B cell (primary cell): Measurements from ENCODE around the gene TNIP1. TPM values are rescaled to one million over a fixed set of nuclear protein-coding genes. Genes with fewer than 3 reads are reported as not detected.

Experiments
- ATAC-seq: fragments of 200-7000 bp; cut with Tn5 transposase; one replicate; pipeline ENCODE4 v1.10.0; 2021; ENCODE audit warnings: low read depth, mild to moderate bottlenecking, moderate number of reproducible peaks, moderate library complexity
- CTCF ChIA-PET: fragments of 350-600 bp; sonication (Branson Sonifier 250); formaldehyde crosslinking; loops from one replicate; lab custom pipeline; 2021; ENCODE audit warnings: antibody characterized with exemption, inconsistent platforms; lab: Charles Lee
- POLR2A ChIA-PET: fragments of 350-600 bp; sonication (Branson Sonifier 250); formaldehyde crosslinking; loops from one replicate; lab custom pipeline; 2021; ENCODE audit warnings: antibody characterized with exemption; lab: Charles Lee
- DNase-seq: peaks from one replicate; pipeline ENCODE4 v3.0.0; 2013
- H2AFZ ChIP-seq: 2 replicates; pipeline ENCODE4 v1.6.1; 2012; ENCODE audit warnings: mild to moderate bottlenecking, low read depth, low read length; ENCODE audit not compliant: insufficient read depth, poor library complexity, severe bottlenecking
- H3K27ac ChIP-seq, 2 donors: 1 replicate in 1 of 2; 2 replicates in 1 of 2; pipeline ENCODE4 v1.5.1; 2012 to 2013; ENCODE audit warnings: low read length in 2 of 2, mild to moderate bottlenecking in 2 of 2, moderate library complexity in 1 of 2
- H3K27me3 ChIP-seq, 4 experiments: fragments of 200-600 bp in 1 of 4; sonication (generic) in 1 of 4; replicated peaks in 1 of 4; 1 replicate in 2 of 4; 2 replicates in 2 of 4; pipeline versions ENCODE4 v1.6.1 to v1.7.0; 2013 to 2016; ENCODE audit warnings: low read length in 3 of 4, mild to moderate bottlenecking in 2 of 4, mixed read lengths in 1 of 4, moderate library complexity in 1 of 4; ENCODE audit not compliant: insufficient read depth in 4 of 4, control insufficient read depth in 3 of 4; ENCODE audit errors: control extremely low read depth in 1 of 4
- H3K36me3 ChIP-seq, 2 experiments: replicated peaks in 1 of 2; 1 replicate in 1 of 2; 2 replicates in 1 of 2; pipeline versions ENCODE4 v1.6.1 to v1.7.1; 2013; ENCODE audit warnings: low read length in 1 of 2; ENCODE audit not compliant: insufficient read depth in 2 of 2, control insufficient read depth in 1 of 2; ENCODE audit errors: control extremely low read depth in 1 of 2, extremely low read depth in 1 of 2
- H3K4me1 ChIP-seq, 2 donors: fragments of 200-600 bp in 1 of 2; sonication (generic) in 1 of 2; 1 replicate in 1 of 2; 2 replicates in 1 of 2; pipeline versions ENCODE4 v1.5.1 to v1.6.1; 2013 to 2017; ENCODE audit warnings: low read length in 2 of 2; ENCODE audit not compliant: control insufficient read depth in 2 of 2, insufficient read depth in 2 of 2
- H3K4me2 ChIP-seq: replicated peaks from 2 replicates; pipeline ENCODE3; 2012; ENCODE audit warnings: mild to moderate bottlenecking, low read depth, low read length; ENCODE audit not compliant: poor library complexity, severe bottlenecking
- H3K4me3 ChIP-seq, 5 experiments: fragments of 200-600 bp in 1 of 5; sonication (generic) in 1 of 5; 1 replicate in 3 of 5; 2 replicates in 2 of 5; pipeline versions ENCODE4 v1.5.1 to v1.7.0; 2011 to 2016; ENCODE audit warnings: low read length in 4 of 5, mild to moderate bottlenecking in 4 of 5, low read depth in 2 of 5, control low read depth in 1 of 5, moderate library complexity in 1 of 5; ENCODE audit not compliant: insufficient read depth in 1 of 5; ENCODE audit errors: control extremely low read depth in 1 of 5, extremely low read depth in 1 of 5
- H3K79me2 ChIP-seq: fragments of 200-600 bp; sonication (generic); one replicate; pipeline ENCODE4 v1.6.0; 2016; ENCODE audit warnings: low read length; ENCODE audit not compliant: control insufficient read depth, insufficient read depth
- H3K9ac ChIP-seq: fragments of 200-600 bp; sonication (generic); 2 replicates; pipeline ENCODE4 v1.6.1; 2017; ENCODE audit warnings: mild to moderate bottlenecking, low read length, moderate library complexity
- H3K9me3 ChIP-seq, 3 donors: one replicate each; pipeline versions ENCODE4 v1.6.1 to v1.7.1; 2013; ENCODE audit warnings: low read length in 2 of 3; ENCODE audit not compliant: control insufficient read depth in 2 of 3, insufficient read depth in 1 of 3; ENCODE audit errors: control extremely low read depth in 1 of 3
- H4K20me1 ChIP-seq: 2 replicates; pipeline ENCODE4 v1.6.0; 2012; ENCODE audit warnings: mild to moderate bottlenecking, low read length; ENCODE audit not compliant: insufficient read depth, control insufficient read depth, poor library complexity, severe bottlenecking
- H3K27ac Mint-ChIP-seq: one replicate; pipeline ENCODE4 v1.8.0; 2021; ENCODE audit warnings: mixed read lengths
- H3K27me3 Mint-ChIP-seq: one replicate; pipeline ENCODE4 v1.8.0; 2021; ENCODE audit warnings: mixed read lengths
- H3K4me1 Mint-ChIP-seq: one replicate; pipeline ENCODE4 v1.8.0; 2021; ENCODE audit warnings: mixed read lengths
- H3K4me3 Mint-ChIP-seq: one replicate; pipeline ENCODE4 v1.8.0; 2021; ENCODE audit warnings: mixed read lengths
- H3K9me3 Mint-ChIP-seq: one replicate; pipeline ENCODE4 v1.8.0; 2022; ENCODE audit warnings: mixed read lengths; ENCODE audit not compliant: insufficient read depth
- EZH2 ChIP-seq: IDR thresholded peaks from 2 replicates; pipeline ENCODE4 v1.6.1; 2012; ENCODE audit warnings: borderline replicate concordance, low read depth, mild to moderate bottlenecking, moderate library complexity, low read length; ENCODE audit not compliant: insufficient read depth, poor library complexity, severe bottlenecking
- WGBS: methylation state at CpG from one replicate; pipeline ENCODE4 v1.1.5; 2013; ENCODE audit warnings: missing lambda C conversion rate; ENCODE audit not compliant: insufficient coverage; 5-methylcytosine and 5-hydroxymethylcytosine counted together
- intact Hi-C: fragments of 100-400 bp; cut with micrococcal nuclease; formaldehyde crosslinking; loops from one replicate; pipeline ENCODE4 v1.10.0; 2022
- polyA plus RNA-seq: library from polyadenylated mRNA; depleted of rRNA; stranded (reverse); fragments of >200 nt; gene quantifications from 2 replicates; pipeline ENCODE4 v1.2.3, GENCODE V29; 2012
- total RNA-seq, 2 donors: library from RNA; stranded (reverse); fragments of 120-200 nt in 1 of 2; gene quantifications; 1 replicate in 1 of 2; 2 replicates in 1 of 2; pipeline versions ENCODE4 v1.2.3 to v1.2.4, GENCODE V29; 2013 to 2022
- TF ChIP-seq, protein P1 (sequence below): fragments of 200-600 bp; IDR thresholded peaks from one replicate; pipeline ENCODE4 v1.8.0; 2022; ENCODE audit warnings: antibody characterized with exemption, mild to moderate bottlenecking

The TNIP1 gene
- total and polyA plus RNA-seq, 2 donors (not counting 1 experiment from before 2014, with no cell fraction given): 108 to 294 TPM

DNA sequence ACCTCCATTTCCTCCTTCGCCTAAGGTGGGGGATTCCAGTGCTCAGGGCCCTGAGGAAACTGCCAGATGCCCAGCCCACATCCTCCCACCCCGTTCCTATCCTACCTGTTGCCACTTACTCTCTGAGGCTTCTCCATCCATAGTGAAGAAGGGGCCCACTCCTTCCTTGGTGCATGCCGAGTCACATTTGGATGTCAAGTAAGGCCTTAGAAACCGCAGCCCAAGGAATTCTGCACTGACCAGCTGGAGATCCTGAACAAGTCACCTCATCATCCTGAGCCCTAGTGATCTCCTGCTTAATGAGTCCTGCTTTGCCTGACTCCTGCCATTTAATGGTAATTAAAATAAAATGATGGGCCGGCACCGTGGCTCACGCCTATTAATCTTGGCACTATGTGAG lies 6.7 kb upstream of the TNIP1 start:
- H3K27ac ChIP-seq: peak overlapping the region in 1 of 2 donors; percentile 69

DNA sequence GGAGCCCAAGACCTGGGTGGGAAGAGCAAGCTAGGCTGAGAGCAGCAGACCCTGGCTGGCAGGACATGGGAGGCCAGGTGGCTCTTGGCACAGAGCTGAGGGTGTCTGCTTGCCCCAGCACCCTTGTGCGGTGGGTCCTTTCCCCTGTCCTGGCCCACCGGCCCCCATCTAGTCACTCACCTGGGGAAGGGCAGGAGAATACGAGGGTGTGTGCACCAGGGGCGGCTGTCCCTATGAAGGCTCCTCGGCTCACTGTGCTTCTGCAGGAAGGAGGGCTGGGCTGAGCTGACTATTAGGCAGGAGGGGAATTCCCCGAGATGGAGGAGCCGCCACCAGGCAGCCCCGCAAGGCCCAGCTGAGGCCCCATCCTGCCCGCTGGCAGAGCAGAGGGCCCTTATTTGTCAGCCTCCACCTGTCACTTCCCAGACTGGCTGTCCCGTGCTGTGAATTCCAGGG lies 6.1 kb upstream of the TNIP1 start:
- peak overlapping the region; percentile 14 to 69 for H3K27ac ChIP-seq
- Mint-ChIP-seq H3K4me1 (peaks cover 58% of the 10 kb centered on the region), H3K4me3 (peak overlapping the region; percentile 69), H3K27ac (peak overlapping the region; percentile 38), H3K27me3 (no peaks in the 10 kb centered on the region), H3K9me3 (no peaks in the 10 kb centered on the region)
- H4K20me1 ChIP-seq: no peaks in the 10 kb centered on the region
- no peaks in the 10 kb centered on the region for H3K36me3 ChIP-seq
- H2AFZ ChIP-seq: peak overlapping the region; percentile 8
- 9% methylated on average over 6 of the region's 10 CpGs for WGBS
- H3K4me3 ChIP-seq: peak overlapping the region in 4 of 5 experiments; percentile 7 to 47 (median 34)
- DNase-seq: peak; percentile 80
- peaks cover 50% of the 10 kb centered on the region for H3K79me2 ChIP-seq
- H3K27me3 ChIP-seq: no peaks in the 10 kb centered on the region
- peak; percentile 92 for ATAC-seq
- peak overlapping the region; percentile 73 for H3K4me2 ChIP-seq
- ChIA-PET CTCF (interaction anchor here (0.8 to 3.6 kb wide), 10 partner anchors 12 to 151 kb away, joined by 3 to 22 read pairs (median 8); no protein-coding TSS in a partner anchor), POLR2A (interaction anchor here (0.6 to 0.7 kb wide), 2 partner anchors 8 to 27 kb away, joined by 3 read pairs; no protein-coding TSS in a partner anchor)
- H3K4me1 ChIP-seq: peaks cover 53 to 54% of the 10 kb centered on the region in 2 donors
- H3K9ac ChIP-seq: peak overlapping the region; percentile 16
- TF ChIP-seq, protein P1, sequence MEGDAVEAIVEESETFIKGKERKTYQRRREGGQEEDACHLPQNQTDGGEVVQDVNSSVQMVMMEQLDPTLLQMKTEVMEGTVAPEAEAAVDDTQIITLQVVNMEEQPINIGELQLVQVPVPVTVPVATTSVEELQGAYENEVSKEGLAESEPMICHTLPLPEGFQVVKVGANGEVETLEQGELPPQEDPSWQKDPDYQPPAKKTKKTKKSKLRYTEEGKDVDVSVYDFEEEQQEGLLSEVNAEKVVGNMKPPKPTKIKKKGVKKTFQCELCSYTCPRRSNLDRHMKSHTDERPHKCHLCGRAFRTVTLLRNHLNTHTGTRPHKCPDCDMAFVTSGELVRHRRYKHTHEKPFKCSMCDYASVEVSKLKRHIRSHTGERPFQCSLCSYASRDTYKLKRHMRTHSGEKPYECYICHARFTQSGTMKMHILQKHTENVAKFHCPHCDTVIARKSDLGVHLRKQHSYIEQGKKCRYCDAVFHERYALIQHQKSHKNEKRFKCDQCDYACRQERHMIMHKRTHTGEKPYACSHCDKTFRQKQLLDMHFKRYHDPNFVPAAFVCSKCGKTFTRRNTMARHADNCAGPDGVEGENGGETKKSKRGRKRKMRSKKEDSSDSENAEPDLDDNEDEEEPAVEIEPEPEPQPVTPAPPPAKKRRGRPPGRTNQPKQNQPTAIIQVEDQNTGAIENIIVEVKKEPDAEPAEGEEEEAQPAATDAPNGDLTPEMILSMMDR: no peak
- TF ChIP-seq EZH2: no peak
- intact Hi-C loops: loop anchor here (1.0 to 10.0 kb wide), 3 partner anchors 7 to 672 kb away; partner anchors contain the start of gene CD74
- no peaks in the 10 kb centered on the region for H3K9me3 ChIP-seq

More for the DNA sequence above, 6.7 kb upstream of the TNIP1 start:
- no peak for ATAC-seq
- Histone ChIP-seq H3K4me3 (peak overlapping the region in 1 of 5 experiments; percentile 47), H4K20me1 (no peaks in the 10 kb centered on the region), H3K36me3 (no peaks in the 10 kb centered on the region), H2AFZ (peak overlapping the region; percentile 8), H3K79me2 (peaks cover 45% of the 10 kb centered on the region), H3K4me2 (peak overlapping the region; percentile 73), H3K9ac (peak overlapping the region; percentile 16), H3K27me3 (no peaks in the 10 kb centered on the region), H3K4me1 (peaks cover 47 to 48% of the 10 kb centered on the region in 2 donors), H3K9me3 (no peaks in the 10 kb centered on the region)
- Mint-ChIP-seq H3K9me3 (no peaks in the 10 kb centered on the region), H3K27ac (peak overlapping the region; percentile 46), H3K4me3 (peak overlapping the region; percentile 69), H3K27me3 (no peaks in the 10 kb centered on the region), H3K4me1 (peaks cover 54% of the 10 kb centered on the region)
- intact Hi-C loops: loop anchor here (1.0 to 10.0 kb wide), 2 partner anchors 9 to 673 kb away; partner anchors contain the start of gene CD74
- no peak for DNase-seq
- POLR2A ChIA-PET: interaction anchor here (0.6 to 0.7 kb wide), 2 partner anchors 9 to 27 kb away, joined by 3 read pairs; no protein-coding TSS in a partner anchor
- CTCF ChIA-PET: interaction anchor here (1.0 to 3.6 kb wide), 8 partner anchors 11 to 150 kb away, joined by 3 to 22 read pairs (median 8); no protein-coding TSS in a partner anchor
- 90% methylated on average over 6 of the region's 7 CpGs for WGBS
- TF ChIP-seq, protein P1: no peak
- TF ChIP-seq EZH2: no peak
